ENCODE data around the gene MYBBP1A.

Gene MYBBP1A

DNA sequence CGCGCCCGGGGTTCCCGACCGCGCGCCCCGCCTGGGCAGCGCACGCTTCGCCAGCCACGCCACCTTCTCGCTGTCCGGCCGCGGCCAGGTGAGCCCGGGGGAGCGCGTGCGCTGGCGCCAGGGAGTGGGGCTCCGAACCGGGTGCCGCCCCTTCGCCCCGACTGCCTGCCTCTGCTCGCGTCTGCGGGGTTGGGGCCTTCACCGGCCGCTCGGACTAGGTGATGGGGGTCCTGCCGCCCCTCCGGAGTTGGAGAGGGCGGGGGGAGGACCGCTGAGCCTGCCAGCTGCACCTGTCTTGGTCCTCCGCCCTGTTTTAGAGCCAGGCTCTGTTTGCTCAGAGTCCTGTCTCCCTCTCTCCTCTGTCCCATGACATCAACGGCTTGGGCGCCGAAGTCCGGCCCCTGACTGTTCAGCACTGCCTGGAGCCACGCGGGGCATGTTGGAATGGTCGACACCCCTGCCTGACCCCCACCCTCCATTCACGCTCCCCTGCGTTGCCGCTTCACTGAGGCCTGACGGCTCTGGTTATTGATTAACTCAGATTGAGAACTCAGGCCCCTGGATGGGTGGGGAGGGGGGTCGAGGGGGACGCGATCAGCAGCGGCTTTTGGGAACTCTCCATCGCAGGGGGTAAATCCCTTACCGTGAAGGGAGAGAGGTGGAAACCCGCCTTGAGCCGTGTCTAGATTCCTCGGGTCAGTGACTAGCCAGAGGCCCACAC, 29.9 kb upstream of the MYBBP1A start:
- Histone ChIP-seq H4K20me1 (ENCODE audit: control insufficient read depth, insufficient read depth, low read depth, low read length) (no peaks in the 10 kb centered on the region), H3K4me3 (ENCODE audit: low read length) (no peak overlapping the region), H3K9me2 (replicated peaks; ENCODE audit: control insufficient read depth, low read length) (no peaks in the 10 kb centered on the region), H3K27me3 (ENCODE audit: control insufficient read depth, low read length) (peaks cover 35% of the 10 kb centered on the region), H3K79me2 (ENCODE audit: control insufficient read depth, low read length) (no peaks in the 10 kb centered on the region), H3F3A (ENCODE audit: control insufficient read depth, insufficient read depth) (no peaks in the 10 kb centered on the region), H3K4me1 (ENCODE audit: control insufficient read depth, low read length) (no peaks in the 10 kb centered on the region), H3K36me3 (ENCODE audit: control insufficient read depth, low read length) (no peaks in the 10 kb centered on the region), H3K27ac (ENCODE audit: low read depth, low read length) (no peak overlapping the region), H3K4me2 (ENCODE audit: low read length) (no peak overlapping the region), H3K9me3 (ENCODE audit: control insufficient read depth, insufficient read depth, low read length) (no peaks in the 10 kb centered on the region)
- TF ChIP-seq, protein P1, sequence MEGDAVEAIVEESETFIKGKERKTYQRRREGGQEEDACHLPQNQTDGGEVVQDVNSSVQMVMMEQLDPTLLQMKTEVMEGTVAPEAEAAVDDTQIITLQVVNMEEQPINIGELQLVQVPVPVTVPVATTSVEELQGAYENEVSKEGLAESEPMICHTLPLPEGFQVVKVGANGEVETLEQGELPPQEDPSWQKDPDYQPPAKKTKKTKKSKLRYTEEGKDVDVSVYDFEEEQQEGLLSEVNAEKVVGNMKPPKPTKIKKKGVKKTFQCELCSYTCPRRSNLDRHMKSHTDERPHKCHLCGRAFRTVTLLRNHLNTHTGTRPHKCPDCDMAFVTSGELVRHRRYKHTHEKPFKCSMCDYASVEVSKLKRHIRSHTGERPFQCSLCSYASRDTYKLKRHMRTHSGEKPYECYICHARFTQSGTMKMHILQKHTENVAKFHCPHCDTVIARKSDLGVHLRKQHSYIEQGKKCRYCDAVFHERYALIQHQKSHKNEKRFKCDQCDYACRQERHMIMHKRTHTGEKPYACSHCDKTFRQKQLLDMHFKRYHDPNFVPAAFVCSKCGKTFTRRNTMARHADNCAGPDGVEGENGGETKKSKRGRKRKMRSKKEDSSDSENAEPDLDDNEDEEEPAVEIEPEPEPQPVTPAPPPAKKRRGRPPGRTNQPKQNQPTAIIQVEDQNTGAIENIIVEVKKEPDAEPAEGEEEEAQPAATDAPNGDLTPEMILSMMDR (IDR thresholded peaks at IDR 0.05; ENCODE audit: low read depth, low read length, poor library complexity, severe bottlenecking), result no peak
- TF ChIP-seq EZH2phosphoT487 (IDR thresholded peaks at IDR 0.05; ENCODE audit: borderline replicate concordance, low read length), result no peak

DNA sequence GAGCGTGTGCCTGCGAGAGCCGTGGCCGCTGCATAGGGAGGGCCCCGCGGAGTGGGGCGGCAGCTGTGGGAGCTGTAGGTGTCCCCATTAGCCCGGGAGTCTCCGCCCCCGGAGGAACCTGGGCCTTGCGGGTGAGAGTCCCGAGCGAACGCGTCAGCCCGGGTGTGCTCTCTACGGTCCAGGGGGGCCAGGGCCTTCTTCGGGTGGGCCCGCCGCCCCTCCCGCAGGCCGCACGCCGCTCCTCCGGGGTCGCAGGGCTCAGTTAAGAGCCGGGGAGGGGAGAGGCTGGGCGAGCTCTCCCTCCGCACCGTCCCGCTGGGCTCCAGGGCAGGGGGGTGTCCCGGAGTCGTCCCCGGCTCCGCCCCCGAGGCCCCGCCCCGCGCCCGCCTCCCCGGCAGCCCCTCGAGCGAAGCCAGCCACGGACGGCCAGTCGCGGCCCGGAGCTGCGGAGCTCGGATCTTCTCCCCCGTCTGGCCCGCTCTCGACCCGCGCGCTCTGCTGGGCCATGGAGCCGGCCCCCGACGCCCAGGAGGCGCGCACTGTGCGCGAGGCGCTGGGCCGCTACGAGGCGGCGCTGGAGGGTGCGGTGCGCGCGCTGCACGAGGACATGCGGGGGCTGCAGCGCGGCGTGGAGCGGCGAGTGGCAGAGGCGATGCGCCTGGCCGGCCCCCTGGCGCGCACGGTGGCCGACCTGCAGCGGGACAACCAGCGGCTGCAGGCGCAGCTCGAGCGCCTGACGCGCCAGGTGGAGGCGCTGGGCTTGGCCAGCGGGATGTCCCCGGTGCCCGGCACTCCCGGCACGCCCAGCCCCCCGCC, 29.1 kb upstream of the MYBBP1A start, which contains the start of gene SMTNL2:
TSS of gene SMTNL2 (plus strand) at position 429 of the 816 bp plus-strand sequence. CDS start at position 506, 77 bp downstream.
- H3K4me2 ChIP-seq (ENCODE audit: low read length), result no peak within 1 kb of the TSS
- H3K36me3 ChIP-seq (ENCODE audit: control insufficient read depth, low read length), result no peaks in the 10 kb centered on the region
- H4K20me1 ChIP-seq (ENCODE audit: control insufficient read depth, insufficient read depth, low read depth, low read length), result no peaks in the 10 kb centered on the region
- no peaks in the 10 kb centered on the region for H3K79me2 ChIP-seq (ENCODE audit: control insufficient read depth, low read length)
- H3K27me3 ChIP-seq (ENCODE audit: control insufficient read depth, low read length), result peaks cover 35% of the 10 kb centered on the region
- no peaks in the 10 kb centered on the region for H3K4me1 ChIP-seq (ENCODE audit: control insufficient read depth, low read length)
- H3K9me3 ChIP-seq (ENCODE audit: control insufficient read depth, insufficient read depth, low read length), result no peaks in the 10 kb centered on the region
- TF ChIP-seq, protein P1 (IDR thresholded peaks at IDR 0.05; ENCODE audit: low read depth, low read length, poor library complexity, severe bottlenecking), result no peak
- TF ChIP-seq EZH2phosphoT487 (IDR thresholded peaks at IDR 0.05; ENCODE audit: borderline replicate concordance, low read length), result no peak
- no peaks in the 10 kb centered on the region for H3F3A ChIP-seq (ENCODE audit: control insufficient read depth, insufficient read depth)
- no peak within 1 kb of the TSS for H3K4me3 ChIP-seq (ENCODE audit: low read length)
- H3K9me2 ChIP-seq (replicated peaks; ENCODE audit: control insufficient read depth, low read length), result no peaks in the 10 kb centered on the region
- no peak within 1 kb of the TSS for H3K27ac ChIP-seq (ENCODE audit: low read depth, low read length)

DNA sequence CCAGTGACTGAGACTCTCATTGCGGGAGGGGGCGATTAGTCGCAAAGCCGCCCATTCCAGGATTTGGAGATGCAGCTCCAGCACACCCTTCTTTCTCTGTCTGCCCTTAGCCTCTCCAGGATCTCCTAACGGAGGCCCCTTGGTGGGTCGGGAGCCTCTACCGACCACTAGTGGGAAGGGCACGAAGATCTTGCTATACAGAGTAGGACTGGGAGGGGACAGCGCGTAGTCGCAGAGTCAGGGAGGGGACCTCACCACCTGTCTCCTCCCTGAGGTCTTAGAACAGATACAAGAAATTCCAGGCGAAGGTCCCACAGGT, 28.6 kb upstream of the MYBBP1A start:
- Histone ChIP-seq H3K27ac (ENCODE audit: low read depth, low read length) (no peak overlapping the region), H3K4me2 (ENCODE audit: low read length) (no peak overlapping the region), H3K27me3 (ENCODE audit: control insufficient read depth, low read length) (peaks cover 35% of the 10 kb centered on the region), H3K79me2 (ENCODE audit: control insufficient read depth, low read length) (no peaks in the 10 kb centered on the region), H3K36me3 (ENCODE audit: control insufficient read depth, low read length) (no peaks in the 10 kb centered on the region), H4K20me1 (ENCODE audit: control insufficient read depth, insufficient read depth, low read depth, low read length) (no peaks in the 10 kb centered on the region), H3K9me2 (replicated peaks; ENCODE audit: control insufficient read depth, low read length) (no peaks in the 10 kb centered on the region), H3K4me3 (ENCODE audit: low read length) (no peak overlapping the region), H3K9me3 (ENCODE audit: control insufficient read depth, insufficient read depth, low read length) (no peaks in the 10 kb centered on the region), H3F3A (ENCODE audit: control insufficient read depth, insufficient read depth) (no peaks in the 10 kb centered on the region), H3K4me1 (ENCODE audit: control insufficient read depth, low read length) (no peaks in the 10 kb centered on the region)
- TF ChIP-seq EZH2phosphoT487 (IDR thresholded peaks at IDR 0.05; ENCODE audit: borderline replicate concordance, low read length), result no peak
- TF ChIP-seq, protein P1 (IDR thresholded peaks at IDR 0.05; ENCODE audit: low read depth, low read length, poor library complexity, severe bottlenecking), result peak; percentile 39

All from DOHH2 (cell line).